PFSK-1 (cell line): ENCODE results near the gene EPHA4.

Experiments
- FOXP2 ChIP-seq: optimal IDR thresholded peaks from 2 replicates; pipeline ENCODE3; 2011; ENCODE audit warnings: borderline replicate concordance, control low read depth, inconsistent platforms; ENCODE audit not compliant: insufficient read depth; ENCODE audit errors: extremely low read length, extremely low read depth
- POLR2AphosphoS5 ChIP-seq: IDR thresholded peaks from 2 replicates; pipeline ENCODE4 v1.6.1; 2012; ENCODE audit warnings: low read depth, mild to moderate bottlenecking, control low read depth, low read length, moderate library complexity
- REST ChIP-seq, 2 experiments: IDR thresholded peaks; 2 replicates each; pipeline versions ENCODE4 v1.6.1 to v1.8.0; 2011 to 2012; ENCODE audit warnings: low read depth in 2 of 2, low read length in 2 of 2, control low read depth in 1 of 2, inconsistent platforms in 1 of 2, mild to moderate bottlenecking in 1 of 2, moderate library complexity in 1 of 2; ENCODE audit not compliant: insufficient read depth in 1 of 2
- SIN3A ChIP-seq: IDR thresholded peaks from 2 replicates; pipeline ENCODE4 v1.6.1; 2012; ENCODE audit warnings: mild to moderate bottlenecking, low read length, moderate library complexity, borderline replicate concordance; ENCODE audit not compliant: insufficient read depth
- TAF1 ChIP-seq: IDR thresholded peaks from 2 replicates; pipeline ENCODE4 v1.6.1; 2012; ENCODE audit warnings: low read length, control low read depth, borderline replicate concordance; ENCODE audit not compliant: insufficient read depth

EPHA4 gene

GRCh38 chr2:221439761-221440479 lies 132.2 kb downstream of the EPHA4 start:
- TF ChIP-seq SIN3A, result no peak
- TF ChIP-seq POLR2AphosphoS5, result no peak
- no peak for TF ChIP-seq REST (IDR thresholded peaks at IDR 0.05; ENCODE audit: insufficient read depth in 1 of 2, low read depth in 2 of 2, low read length in 2 of 2)

GRCh38 chr2:221437056-221437455 lies 135.0 kb downstream of the EPHA4 start:
- TF ChIP-seq REST (IDR thresholded peaks at IDR 0.05; ENCODE audit: insufficient read depth in 1 of 2, low read depth in 2 of 2, low read length in 2 of 2) (no peak), POLR2AphosphoS5 (no peak), TAF1 (no peak), FOXP2 (no peak), SIN3A (no peak)

GRCh38 chr2:221435171-221435570 lies 136.9 kb downstream of the EPHA4 start:
- TF ChIP-seq TAF1 (no peak), SIN3A (no peak), FOXP2 (no peak), REST (IDR thresholded peaks at IDR 0.05; ENCODE audit: insufficient read depth in 1 of 2, low read depth in 2 of 2, low read length in 2 of 2) (no peak), POLR2AphosphoS5 (no peak)

GRCh38 chr2:221434142-221434541 lies 138.0 kb downstream of the EPHA4 start:
- no peak for TF ChIP-seq SIN3A
- TF ChIP-seq TAF1, result no peak
- TF ChIP-seq REST (IDR thresholded peaks at IDR 0.05; ENCODE audit: insufficient read depth in 1 of 2, low read depth in 2 of 2, low read length in 2 of 2), result no peak
- no peak for TF ChIP-seq POLR2AphosphoS5
- no peak for TF ChIP-seq FOXP2

- TF ChIP-seq REST (IDR thresholded peaks at IDR 0.05; ENCODE audit: insufficient read depth in 1 of 2, low read depth in 2 of 2, low read length in 2 of 2), result no peak
- no peak for TF ChIP-seq SIN3A
- TF ChIP-seq POLR2AphosphoS5, result no peak
- TF ChIP-seq TAF1, result no peak
- TF ChIP-seq FOXP2, result no peak
Observed at GRCh38 chr2:221431477-221431876, 140.6 kb downstream of the EPHA4 start.
